GM12891 (cell line): ENCODE measurements around the gene CD24.

Experiments
- DNase-seq: peaks from one replicate; pipeline ENCODE4 v3.0.0; 2011; ENCODE audit warnings: low spot score; ENCODE audit not compliant: insufficient read length
- FAIRE-seq: peaks from 2 replicates; lab custom pipeline; 2011; peaks lifted over from hg19 to GRCh38; lab: Jason Lieb, UNC
- PAX5 ChIP-seq: IDR thresholded peaks from 2 replicates; pipeline ENCODE4 v1.6.1; 2011; ENCODE audit warnings: low read length, moderate library complexity, mild to moderate bottlenecking; ENCODE audit not compliant: insufficient read depth, severe bottlenecking
- POLR2A ChIP-seq: IDR thresholded peaks from 2 replicates; pipeline ENCODE4 v1.6.1; 2011; ENCODE audit warnings: low read depth, low read length, control low read depth
- POLR2AphosphoS5 ChIP-seq: IDR thresholded peaks from 2 replicates; pipeline ENCODE4 v1.6.1; 2011; ENCODE audit warnings: low read depth, low read length, control low read depth
- POU2F2 ChIP-seq: IDR thresholded peaks from 2 replicates; pipeline ENCODE4 v1.6.1; 2011; ENCODE audit warnings: low read depth, mild to moderate bottlenecking, control low read depth, low read length, moderate library complexity
- SPI1 ChIP-seq: IDR thresholded peaks from 2 replicates; pipeline ENCODE4 v1.6.1; 2011; ENCODE audit warnings: low read depth, low read length, control low read depth
- TAF1 ChIP-seq: IDR thresholded peaks from 2 replicates; pipeline ENCODE4 v1.6.1; 2011; ENCODE audit warnings: low read depth, low read length, control low read depth

Gene CD24

GRCh38 chr6:106927531-106928398 lies 46.8 kb downstream of the CD24 start:
- FAIRE-seq: no peak
- DNase-seq: no peak

GRCh38 chr6:106925948-106926347 lies 48.6 kb downstream of the CD24 start:
- FAIRE-seq (no peak), DNase-seq (no peak)
- TF ChIP-seq POLR2AphosphoS5 (no peak), POU2F2 (no peak), TAF1 (no peak), SPI1 (no peak), PAX5 (no peak), POLR2A (no peak)

More at GRCh38 chr6:106927531-106928398, 46.8 kb downstream of the CD24 start:
- TF ChIP-seq PAX5 (no peak), POLR2A (no peak), POU2F2 (no peak), SPI1 (no peak), TAF1 (no peak), POLR2AphosphoS5 (no peak)

- DNase-seq (no peak), FAIRE-seq (no peak)
- no peak for TF ChIP-seq POLR2AphosphoS5
- TF ChIP-seq SPI1: no peak
- no peak for TF ChIP-seq POLR2A
- no peak for TF ChIP-seq POU2F2
- TF ChIP-seq TAF1: no peak
- TF ChIP-seq PAX5: no peak
These were observed 49.6 kb downstream of the CD24 start for GRCh38 chr6:106924694-106925523.

GRCh38 chr6:106922626-106923025 lies 51.9 kb downstream of the CD24 start:
- no peak for FAIRE-seq

More at GRCh38 chr6:106922626-106923025, 51.9 kb downstream of the CD24 start:
- no peak for DNase-seq
- TF ChIP-seq POLR2A (no peak), TAF1 (no peak), PAX5 (no peak), SPI1 (no peak), POLR2AphosphoS5 (no peak), POU2F2 (no peak)
